NT2/D1 (cell line): ENCODE results near the gene C11orf16.

ENCODE experiments used
- SUZ12 ChIP-seq: IDR thresholded peaks from 2 replicates; pipeline ENCODE4 v1.6.1; 2011; ENCODE audit not compliant: insufficient read length, insufficient read depth; ENCODE audit errors: extremely low read depth
- YY1 ChIP-seq: IDR thresholded peaks from 2 replicates; pipeline ENCODE4 v1.6.1; 2011; ENCODE audit not compliant: insufficient read length, insufficient read depth

DNA sequence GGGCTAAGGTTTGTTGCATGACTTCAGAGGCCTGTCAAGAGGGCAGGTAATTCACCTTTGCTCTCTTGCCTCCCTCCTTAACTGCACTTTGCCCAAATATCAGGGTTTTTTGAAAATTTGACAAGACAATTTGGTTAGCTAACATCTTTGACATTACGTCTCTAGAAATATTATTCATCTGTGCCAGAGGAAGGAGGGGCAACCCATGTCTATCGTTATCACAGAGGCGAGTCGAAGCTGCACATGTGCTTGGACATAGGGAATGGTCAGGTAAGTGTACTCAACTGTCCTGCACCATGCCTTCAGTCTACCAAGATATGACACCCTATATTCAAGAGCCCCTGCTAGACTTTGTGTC is 18.1 kb downstream of the C11orf16 start:
- TF ChIP-seq YY1 (no peak), SUZ12 (no peak)
